Endothelial cell of umbilical vein (primary cell): ENCODE results near the gene WDR4. TPM values are rescaled to one million over a fixed set of nuclear protein-coding genes. Genes with fewer than 3 reads are reported as not detected.

Experiments used
- BruUV-seq: library from RNA; stranded (reverse); fragments of 400-500 nt; replicated peaks from 2 replicates; lab custom pipeline; 2021; lab: Mats Ljungman, UMichigan
- CTCF ChIA-PET: fragments of 300-600, 350-600 bp; sonication (Branson Sonifier 250); formaldehyde crosslinking; loops from one replicate; lab custom pipeline; 2021; ENCODE audit warnings: antibody characterized with exemption, inconsistent platforms; lab: Charles Lee
- POLR2A ChIA-PET: fragments of 300-600, 350-600 bp; sonication (Branson Sonifier 250); formaldehyde crosslinking; loops from one replicate; lab custom pipeline; 2021; ENCODE audit warnings: antibody characterized with exemption, inconsistent platforms; lab: Charles Lee
- DNase-seq: peaks from one replicate; pipeline ENCODE4 v3.0.0-alpha.2; 2011; ENCODE audit warnings: low read depth, low spot score
- FAIRE-seq: peaks from 2 replicates; lab custom pipeline; 2011; peaks lifted over from hg19 to GRCh38; lab: Jason Lieb, UNC
- H2AFZ ChIP-seq: 2 replicates; pipeline ENCODE4 v1.6.0; 2012; ENCODE audit warnings: low read depth, low read length, control low read depth, inconsistent platforms
- H3K27ac ChIP-seq: 2 replicates; pipeline ENCODE4 v1.5.1; 2011; ENCODE audit warnings: low read depth, mild to moderate bottlenecking, control low read depth, low read length, moderate library complexity; ENCODE audit not compliant: insufficient read depth
- H3K27me3 ChIP-seq, 2 experiments: 2 replicates each; pipeline versions ENCODE4 v1.6.0 to v1.6.1; 2011; ENCODE audit warnings: low read length in 2 of 2, mixed read lengths in 1 of 2; ENCODE audit not compliant: control insufficient read depth in 2 of 2, insufficient read depth in 2 of 2
- H3K36me3 ChIP-seq, 2 experiments: 2 replicates in 1 of 2; 3 replicates in 1 of 2; pipeline ENCODE4 v1.5.1; 2011; ENCODE audit warnings: low read length in 2 of 2, mild to moderate bottlenecking in 1 of 2, moderate library complexity in 1 of 2; ENCODE audit not compliant: control insufficient read depth in 2 of 2, insufficient read depth in 2 of 2; ENCODE audit errors: extremely low read depth in 1 of 2
- H3K4me1 ChIP-seq: 3 replicates; pipeline ENCODE4 v1.5.1; 2011; ENCODE audit warnings: mild to moderate bottlenecking, low read length; ENCODE audit not compliant: control insufficient read depth, insufficient read depth; ENCODE audit errors: extremely low read depth
- H3K4me2 ChIP-seq: 2 replicates; pipeline ENCODE4 v1.6.1; 2011; ENCODE audit warnings: low read length, control low read depth, mixed read lengths; ENCODE audit not compliant: insufficient read depth
- H3K4me3 ChIP-seq, 3 experiments: fragments of 200-600 bp in 1 of 3; sonication (generic), shearing (Covaris generic) in 1 of 3; replicated peaks in 1 of 3; 2 replicates each; pipeline ENCODE4 v1.5.1; 2011 to 2016; ENCODE audit warnings: control low read depth in 3 of 3, low read length in 3 of 3, mild to moderate bottlenecking in 2 of 3, inconsistent platforms in 1 of 3, low read depth in 1 of 3, moderate library complexity in 1 of 3; ENCODE audit not compliant: insufficient read depth in 1 of 3
- H3K79me2 ChIP-seq: 2 replicates; pipeline ENCODE4 v1.6.0; 2012; ENCODE audit warnings: low read length, inconsistent platforms; ENCODE audit not compliant: control insufficient read depth, insufficient read depth
- H3K9ac ChIP-seq: replicated peaks from 2 replicates; pipeline ENCODE3; 2011; ENCODE audit warnings: low read length, control low read depth; ENCODE audit not compliant: insufficient read depth; ENCODE audit errors: extremely low read depth
- H3K9me1 ChIP-seq: replicated peaks from 3 replicates; pipeline ENCODE4 v1.6.0; 2011; ENCODE audit warnings: mild to moderate bottlenecking, low read length; ENCODE audit not compliant: control insufficient read depth, insufficient read depth; ENCODE audit errors: extremely low read depth
- H3K9me3 ChIP-seq: replicated peaks from 2 replicates; pipeline ENCODE4 v1.5.1; 2012; ENCODE audit warnings: low read length, inconsistent platforms; ENCODE audit not compliant: control insufficient read depth, insufficient read depth
- H4K20me1 ChIP-seq: replicated peaks from 2 replicates; pipeline ENCODE3; 2011; ENCODE audit warnings: mild to moderate bottlenecking, low read length; ENCODE audit not compliant: control insufficient read depth, insufficient read depth; ENCODE audit errors: extremely low read depth
- EZH2 ChIP-seq: IDR thresholded peaks from 2 replicates; pipeline ENCODE4 v1.6.1; 2012; ENCODE audit warnings: borderline replicate concordance, low read depth, mild to moderate bottlenecking, moderate library complexity, low read length, inconsistent platforms; ENCODE audit not compliant: severe bottlenecking
- FOS ChIP-seq: IDR thresholded peaks from 2 replicates; pipeline ENCODE4 v1.6.1; 2011; ENCODE audit warnings: mild to moderate bottlenecking, low read length, moderate library complexity, borderline replicate concordance; ENCODE audit not compliant: insufficient read depth
- GATA2 ChIP-seq: IDR thresholded peaks from 2 replicates; pipeline ENCODE4 v1.7.0; 2011; ENCODE audit warnings: low read depth, mild to moderate bottlenecking, moderate library complexity, mixed read lengths, low read length; ENCODE audit not compliant: insufficient read length, insufficient read depth
- JUN ChIP-seq: IDR thresholded peaks from 2 replicates; pipeline ENCODE4 v1.6.1; 2011; ENCODE audit warnings: borderline replicate concordance, low read depth; ENCODE audit not compliant: insufficient read length, insufficient read depth
- MYC ChIP-seq: IDR thresholded peaks from one replicate; pipeline ENCODE4 v1.6.1; 2011; ENCODE audit warnings: mild to moderate bottlenecking, low read depth, low read length
- POLR2A ChIP-seq: IDR thresholded peaks from 2 replicates; pipeline ENCODE4 v1.6.1; 2012; ENCODE audit warnings: low read depth, mild to moderate bottlenecking, control low read depth, low read length
- POLR2AphosphoS5 ChIP-seq: IDR thresholded peaks from 2 replicates; pipeline ENCODE4 v1.6.1; 2012; ENCODE audit warnings: low read depth, mild to moderate bottlenecking, control low read depth, low read length, moderate library complexity; ENCODE audit not compliant: insufficient read depth
- dilution Hi-C: fragments of 300-500 bp; cut with MboI; formaldehyde crosslinking; loops from one replicate; pipeline ENCODE4 v1.15.0; 2019; ENCODE audit warnings: low sequenced_read_pairs; ENCODE audit not compliant: extremely low pct_ligation_motif_present
- intact Hi-C: fragments of 100-400 bp; cut with micrococcal nuclease; formaldehyde crosslinking; loops from one replicate; pipeline ENCODE4 v1.10.0; 2022
- polyA plus RNA-seq, 4 experiments: library from polyadenylated mRNA; depleted of rRNA in 3 of 4; stranded (reverse) in 3 of 4; unstranded in 1 of 4; fragments of >200 nt; gene quantifications; 2 replicates each; pipeline versions ENCODE4 v1.2.1 to v1.2.3, GENCODE V29; 2011 to 2012; ENCODE audit warnings: missing spikeins in 1 of 4
- total RNA-seq: library from RNA; stranded (reverse); gene quantifications from 2 replicates; pipeline ENCODE4 v1.2.3, GENCODE V29; 2021
- TF ChIP-seq, protein P1 (sequence below): IDR thresholded peaks from 2 replicates; pipeline ENCODE4 v1.6.1; 2011; ENCODE audit not compliant: insufficient read depth, insufficient read length
- TF ChIP-seq, protein P2 (sequence below), 2 donors: IDR thresholded peaks; 1 replicate in 1 of 2; 2 replicates in 1 of 2; pipeline ENCODE4 v1.5.1; 2011; ENCODE audit warnings: low read length in 2 of 2, mild to moderate bottlenecking in 2 of 2, moderate library complexity in 2 of 2, control low read depth in 1 of 2, inconsistent platforms in 1 of 2, low read depth in 1 of 2; ENCODE audit not compliant: insufficient read depth in 1 of 2; ENCODE audit errors: extremely low read depth in 1 of 2

Gene WDR4
- total and polyA plus RNA-seq, 2 donors (not counting 3 experiments of a cell fraction or from before 2014, with no cell fraction given) = 24.5 to 40.0 TPM

DNA sequence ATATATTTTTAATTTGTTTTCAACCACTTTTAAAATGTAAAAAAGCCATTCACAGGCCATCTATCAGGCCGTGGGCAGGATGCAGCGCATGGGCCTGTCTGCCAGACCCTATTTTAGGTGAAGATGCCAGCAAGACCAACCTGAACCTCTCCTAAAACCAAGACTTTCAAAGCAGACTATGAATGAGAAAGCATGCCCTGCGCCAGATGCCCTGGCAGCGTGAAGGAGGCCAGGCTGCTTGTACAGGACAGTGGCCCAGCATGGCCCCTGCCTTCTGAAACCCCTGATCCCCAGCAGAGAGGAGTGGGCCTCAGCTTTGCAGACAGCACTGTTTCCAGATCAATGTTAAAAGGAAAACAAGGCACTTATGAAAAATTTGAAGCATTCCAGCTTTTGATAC is 31.6 kb downstream of the WDR4 start:
- H4K20me1 ChIP-seq = no peaks in the 10 kb centered on the region
- H3K9me3 ChIP-seq = no peaks in the 10 kb centered on the region
- H3K4me3 ChIP-seq = no peak overlapping the region
- BruUV-seq = no TSS peak
- H3K36me3 ChIP-seq = peaks cover 7 to 38% of the 10 kb centered on the region in 2 experiments
- no peaks in the 10 kb centered on the region for H3K27me3 ChIP-seq
- H3K4me1 ChIP-seq = no peaks in the 10 kb centered on the region
- ChIA-PET POLR2A (no interaction called here), CTCF (no interaction called here)
- no peak overlapping the region for H3K27ac ChIP-seq
- no peaks in the 10 kb centered on the region for H3K9me1 ChIP-seq
- TF ChIP-seq, protein P1, sequence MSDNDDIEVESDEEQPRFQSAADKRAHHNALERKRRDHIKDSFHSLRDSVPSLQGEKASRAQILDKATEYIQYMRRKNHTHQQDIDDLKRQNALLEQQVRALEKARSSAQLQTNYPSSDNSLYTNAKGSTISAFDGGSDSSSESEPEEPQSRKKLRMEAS = no peak
- TF ChIP-seq EZH2 (no peak), POLR2A (no peak), POLR2AphosphoS5 (no peak), JUN (no peak), FOS (no peak), GATA2 (no peak), MYC (no peak)
- TF ChIP-seq, protein P2, sequence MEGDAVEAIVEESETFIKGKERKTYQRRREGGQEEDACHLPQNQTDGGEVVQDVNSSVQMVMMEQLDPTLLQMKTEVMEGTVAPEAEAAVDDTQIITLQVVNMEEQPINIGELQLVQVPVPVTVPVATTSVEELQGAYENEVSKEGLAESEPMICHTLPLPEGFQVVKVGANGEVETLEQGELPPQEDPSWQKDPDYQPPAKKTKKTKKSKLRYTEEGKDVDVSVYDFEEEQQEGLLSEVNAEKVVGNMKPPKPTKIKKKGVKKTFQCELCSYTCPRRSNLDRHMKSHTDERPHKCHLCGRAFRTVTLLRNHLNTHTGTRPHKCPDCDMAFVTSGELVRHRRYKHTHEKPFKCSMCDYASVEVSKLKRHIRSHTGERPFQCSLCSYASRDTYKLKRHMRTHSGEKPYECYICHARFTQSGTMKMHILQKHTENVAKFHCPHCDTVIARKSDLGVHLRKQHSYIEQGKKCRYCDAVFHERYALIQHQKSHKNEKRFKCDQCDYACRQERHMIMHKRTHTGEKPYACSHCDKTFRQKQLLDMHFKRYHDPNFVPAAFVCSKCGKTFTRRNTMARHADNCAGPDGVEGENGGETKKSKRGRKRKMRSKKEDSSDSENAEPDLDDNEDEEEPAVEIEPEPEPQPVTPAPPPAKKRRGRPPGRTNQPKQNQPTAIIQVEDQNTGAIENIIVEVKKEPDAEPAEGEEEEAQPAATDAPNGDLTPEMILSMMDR (IDR thresholded peaks at IDR 0.05; ENCODE audit: extremely low read depth in 1 of 2, insufficient read depth in 1 of 2, low read depth in 1 of 2, low read length in 2 of 2) = no peak
- no peak overlapping the region for H3K4me2 ChIP-seq
- FAIRE-seq (no peak), DNase-seq (no peak)
- H2AFZ ChIP-seq = no peak overlapping the region
- intact Hi-C loops = no loop called here
- peaks cover 36% of the 10 kb centered on the region for H3K79me2 ChIP-seq
- H3K9ac ChIP-seq = no peak overlapping the region
- dilution Hi-C loops = no loop called here
